MCF 10A (cell line): ENCODE measurements around the gene ADAM11. TPM values are rescaled to one million over a fixed set of nuclear protein-coding genes. Genes with fewer than 3 reads are reported as not detected.

ENCODE experiments used
- BruUV-seq: library from RNA; stranded (reverse); fragments of 400-500 nt; replicated peaks from 2 replicates; lab custom pipeline; 2021; lab: Mats Ljungman, UMichigan
- CTCF ChIA-PET: fragments of 300-600 bp; sonication (Branson Sonifier 250); formaldehyde crosslinking; extraction: SDS; loops from one replicate; lab custom pipeline; 2021; ENCODE audit warnings: antibody characterized with exemption, inconsistent platforms; lab: Yijun Ruan, JAX
- POLR2A ChIA-PET: fragments of 300-600, 350-650 bp; sonication (Branson Sonifier 250); formaldehyde crosslinking; extraction: SDS; loops from one replicate; lab custom pipeline; 2020; ENCODE audit warnings: antibody characterized with exemption, inconsistent platforms; lab: Yijun Ruan, JAX
- DNase-seq: peaks from one replicate; pipeline ENCODE4 v3.0.0-alpha.2; 2018; ENCODE audit not compliant: unreplicated experiment
- H3K27ac Mint-ChIP-seq: one replicate; pipeline ENCODE4 v1.8.0; 2022; ENCODE audit warnings: mild to moderate bottlenecking, low read depth, mixed read lengths; ENCODE audit not compliant: unreplicated experiment
- H3K27me3 Mint-ChIP-seq: one replicate; pipeline ENCODE4 v1.8.0; 2022; ENCODE audit warnings: mixed read lengths; ENCODE audit not compliant: insufficient read depth, unreplicated experiment
- H3K36me3 Mint-ChIP-seq: one replicate; pipeline ENCODE4 v1.8.0; 2022; ENCODE audit warnings: mild to moderate bottlenecking, moderate library complexity, mixed read lengths; ENCODE audit not compliant: insufficient read depth, unreplicated experiment
- H3K4me1 Mint-ChIP-seq: one replicate; pipeline ENCODE4 v1.8.0; 2022; ENCODE audit warnings: mixed read lengths; ENCODE audit not compliant: insufficient read depth, unreplicated experiment
- H3K4me3 Mint-ChIP-seq: one replicate; pipeline ENCODE4 v1.8.0; 2022; ENCODE audit warnings: mild to moderate bottlenecking, moderate library complexity, mixed read lengths; ENCODE audit not compliant: unreplicated experiment
- H3K9me3 Mint-ChIP-seq: one replicate; pipeline ENCODE4 v1.8.0; 2022; ENCODE audit warnings: mixed read lengths; ENCODE audit not compliant: unreplicated experiment
- CTCF ChIP-seq: fragments of 200-600 bp; IDR thresholded peaks from one replicate; pipeline ENCODE4 v1.8.0; 2022; ENCODE audit warnings: antibody characterized with exemption, mild to moderate bottlenecking; ENCODE audit not compliant: unreplicated experiment
- intact Hi-C: fragments of 100-400 bp; cut with micrococcal nuclease; formaldehyde crosslinking; loops from 2 replicates; pipeline ENCODE4 v1.14.1; 2022
- total RNA-seq: library from RNA; stranded (reverse); gene quantifications from 2 replicates; pipeline ENCODE4 v1.2.3, GENCODE V29; 2022

The ADAM11 gene
- total RNA-seq, 1 experiment from 2014 or later = 0.16 TPM

- Mint-ChIP-seq H3K36me3 (peaks cover 18% of the 10 kb centered on the region), H3K9me3 (no peaks in the 10 kb centered on the region), H3K4me3 (no peak overlapping the region), H3K4me1 (no peaks in the 10 kb centered on the region), H3K27me3 (no peaks in the 10 kb centered on the region), H3K27ac (no peak overlapping the region)
- no peak for TF ChIP-seq CTCF
- intact Hi-C loops = no loop called here
- ChIA-PET POLR2A (no interaction called here), CTCF (interaction anchor here (0.6 kb wide), 2 partner anchors 333 to 364 kb away, joined by 3 to 5 read pairs; no protein-coding TSS in a partner anchor)
- peak; percentile 16 for DNase-seq
- BruUV-seq = no TSS peak
These were observed 25.0 kb upstream of the ADAM11 start for GRCh38 chr17:44733753-44734152.

DNA sequence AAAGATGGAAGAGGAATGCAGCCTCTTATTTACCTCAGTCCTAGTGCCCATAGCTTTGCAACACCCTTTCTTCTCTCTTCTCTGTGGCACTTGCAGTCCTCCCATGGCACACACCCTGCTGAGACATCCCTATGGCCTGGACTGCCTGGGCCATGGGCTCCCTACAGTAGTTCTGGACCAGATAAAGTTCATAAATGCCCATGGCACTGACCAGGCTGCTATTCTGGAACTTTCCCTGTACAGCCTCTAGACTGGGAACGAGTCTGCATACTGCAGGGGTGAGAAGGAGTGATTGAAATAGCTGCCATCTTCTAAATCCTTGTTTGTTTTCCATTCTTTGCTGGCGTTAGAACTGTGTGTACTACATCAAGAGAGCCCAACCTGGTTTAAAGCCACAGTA is 24.5 kb upstream of the ADAM11 start:
- Mint-ChIP-seq H3K36me3 (peaks cover 18% of the 10 kb centered on the region), H3K9me3 (no peaks in the 10 kb centered on the region), H3K4me3 (no peak overlapping the region), H3K27ac (no peak overlapping the region), H3K27me3 (no peaks in the 10 kb centered on the region), H3K4me1 (no peaks in the 10 kb centered on the region)
- TF ChIP-seq CTCF = no peak
- BruUV-seq = no TSS peak
- intact Hi-C loops = no loop called here
- CTCF ChIA-PET = interaction anchor here (0.8 kb wide), 1 partner anchor 16 kb away, joined by 3 read pairs; no protein-coding TSS in a partner anchor
- no peak for DNase-seq
- POLR2A ChIA-PET = interaction anchor here (0.8 kb wide), 1 partner anchor 13 kb away, joined by 4 read pairs; no protein-coding TSS in a partner anchor

- Mint-ChIP-seq H3K9me3 (no peaks in the 10 kb centered on the region), H3K27ac (no peak overlapping the region), H3K36me3 (peaks cover 17% of the 10 kb centered on the region), H3K27me3 (no peaks in the 10 kb centered on the region), H3K4me3 (no peak overlapping the region), H3K4me1 (no peaks in the 10 kb centered on the region)
- intact Hi-C loops = no loop called here
- DNase-seq = no peak
- no TSS peak for BruUV-seq
- TF ChIP-seq CTCF = no peak
- ChIA-PET CTCF (interaction anchor here (0.6 to 1.1 kb wide), 2 partner anchors 10 to 11 kb away, joined by 3 read pairs; no protein-coding TSS in a partner anchor), POLR2A (no interaction called here)
These were observed 22.1 kb upstream of the ADAM11 start for GRCh38 chr17:44736551-44737240.

- Mint-ChIP-seq H3K27ac (no peak overlapping the region), H3K4me3 (no peak overlapping the region), H3K4me1 (no peaks in the 10 kb centered on the region), H3K36me3 (peaks cover 12% of the 10 kb centered on the region), H3K9me3 (no peaks in the 10 kb centered on the region), H3K27me3 (no peaks in the 10 kb centered on the region)
- POLR2A ChIA-PET = no interaction called here
- intact Hi-C loops = no loop called here
- CTCF ChIA-PET = interaction anchor here (0.6 kb wide), 1 partner anchor 126 kb away, joined by 3 read pairs; no protein-coding TSS in a partner anchor
- DNase-seq = no peak
- TF ChIP-seq CTCF = no peak
- no TSS peak for BruUV-seq
These were observed 20.4 kb upstream of the ADAM11 start for GRCh38 chr17:44738214-44738906.
